Measurements from ENCODE around the gene UGT2A1. TPM values are rescaled to one million over a fixed set of nuclear protein-coding genes. Genes with fewer than 3 reads are reported as not detected.

UGT2A1 gene
- polyA plus RNA-seq, 1 experiment, result not detected

DNA sequence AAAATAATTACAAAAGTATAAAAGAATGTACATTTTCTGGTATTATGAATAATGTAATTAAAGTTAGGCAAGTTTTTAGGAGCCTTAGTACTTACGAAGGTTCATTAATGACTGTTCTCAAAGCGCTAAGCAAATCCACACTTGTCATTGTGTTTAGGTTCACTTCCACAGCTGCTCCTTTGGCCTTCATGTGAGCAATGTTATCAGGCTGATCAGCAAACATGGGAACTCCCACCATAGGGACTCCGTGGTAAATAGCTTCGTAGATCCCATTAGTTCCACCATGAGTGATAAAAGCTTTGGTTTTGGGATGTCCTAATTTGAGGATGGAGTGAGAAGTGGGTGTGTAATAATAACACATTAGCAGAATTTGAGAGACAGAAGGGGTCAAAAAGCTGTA is 58.7 kb downstream of the UGT2A1 start:
- POLR2A ChIA-PET, result no interaction called here
- no peaks in the 10 kb centered on the region for H3K9me3 ChIP-seq (ENCODE audit: control insufficient read depth, insufficient read depth, low read length)
- H3K4me3 ChIP-seq (ENCODE audit: low read depth, low read length), result no peak overlapping the region
- H3K27ac ChIP-seq (ENCODE audit: low read depth, low read length), result no peak overlapping the region
- H3K27me3 ChIP-seq (ENCODE audit: control insufficient read depth, insufficient read depth, low read length), result no peaks in the 10 kb centered on the region
- no peak for DNase-seq (ENCODE audit: low read depth, low spot score)
- CTCF ChIA-PET, result no interaction called here
- TF ChIP-seq, protein P1, sequence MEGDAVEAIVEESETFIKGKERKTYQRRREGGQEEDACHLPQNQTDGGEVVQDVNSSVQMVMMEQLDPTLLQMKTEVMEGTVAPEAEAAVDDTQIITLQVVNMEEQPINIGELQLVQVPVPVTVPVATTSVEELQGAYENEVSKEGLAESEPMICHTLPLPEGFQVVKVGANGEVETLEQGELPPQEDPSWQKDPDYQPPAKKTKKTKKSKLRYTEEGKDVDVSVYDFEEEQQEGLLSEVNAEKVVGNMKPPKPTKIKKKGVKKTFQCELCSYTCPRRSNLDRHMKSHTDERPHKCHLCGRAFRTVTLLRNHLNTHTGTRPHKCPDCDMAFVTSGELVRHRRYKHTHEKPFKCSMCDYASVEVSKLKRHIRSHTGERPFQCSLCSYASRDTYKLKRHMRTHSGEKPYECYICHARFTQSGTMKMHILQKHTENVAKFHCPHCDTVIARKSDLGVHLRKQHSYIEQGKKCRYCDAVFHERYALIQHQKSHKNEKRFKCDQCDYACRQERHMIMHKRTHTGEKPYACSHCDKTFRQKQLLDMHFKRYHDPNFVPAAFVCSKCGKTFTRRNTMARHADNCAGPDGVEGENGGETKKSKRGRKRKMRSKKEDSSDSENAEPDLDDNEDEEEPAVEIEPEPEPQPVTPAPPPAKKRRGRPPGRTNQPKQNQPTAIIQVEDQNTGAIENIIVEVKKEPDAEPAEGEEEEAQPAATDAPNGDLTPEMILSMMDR (IDR thresholded peaks at IDR 0.05; ENCODE audit: low read depth, low read length), result no peak

DNA sequence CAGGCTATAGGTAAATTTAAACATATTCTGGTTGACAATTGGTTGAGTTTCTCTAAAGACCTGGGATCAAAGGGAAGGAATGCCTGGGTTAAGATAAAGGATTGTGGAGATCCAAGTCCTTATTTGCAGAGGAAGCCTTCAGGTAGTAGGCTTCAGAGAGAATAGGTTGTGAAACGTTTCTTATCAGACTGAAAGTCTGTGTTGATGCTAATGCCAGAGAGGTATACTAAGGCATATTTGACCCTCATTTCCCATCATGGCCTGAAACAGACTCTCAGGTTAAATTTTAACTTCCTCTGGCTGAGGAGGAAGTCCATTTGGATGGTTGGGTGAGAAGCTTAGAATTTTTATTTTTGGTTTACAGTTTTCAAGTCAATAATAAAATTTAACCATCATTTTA is 61.7 kb downstream of the UGT2A1 start:
- Histone ChIP-seq H3K9me3 (ENCODE audit: control insufficient read depth, insufficient read depth, low read length) (no peaks in the 10 kb centered on the region), H3K4me3 (ENCODE audit: low read depth, low read length) (no peak overlapping the region), H3K27ac (ENCODE audit: low read depth, low read length) (no peak overlapping the region), H3K27me3 (ENCODE audit: control insufficient read depth, insufficient read depth, low read length) (no peaks in the 10 kb centered on the region)
- TF ChIP-seq, protein P1 (IDR thresholded peaks at IDR 0.05; ENCODE audit: low read depth, low read length), result no peak
- ChIA-PET POLR2A (no interaction called here), CTCF (no interaction called here)
- DNase-seq (ENCODE audit: low read depth, low spot score), result no peak

DNA sequence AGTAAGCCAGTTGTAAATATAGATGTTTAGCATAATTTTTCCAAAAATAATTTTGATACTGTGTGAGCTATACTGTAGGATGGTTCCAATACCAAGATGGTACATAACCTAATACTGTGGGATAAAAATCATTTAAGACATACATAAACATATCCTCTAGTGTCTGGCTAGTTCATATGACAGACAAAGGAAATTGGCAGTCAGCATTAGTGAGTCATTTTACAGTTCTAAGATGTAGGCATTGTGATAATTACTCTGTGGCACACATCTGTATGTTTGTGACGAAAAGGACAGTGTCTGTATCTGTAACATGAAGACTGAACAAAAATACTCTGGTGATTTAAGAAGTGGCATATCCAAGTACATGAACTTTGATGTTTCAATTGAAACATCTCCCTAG is 63.2 kb downstream of the UGT2A1 start:
- POLR2A ChIA-PET, result no interaction called here
- CTCF ChIA-PET, result no interaction called here
- Histone ChIP-seq H3K9me3 (ENCODE audit: control insufficient read depth, insufficient read depth, low read length) (no peaks in the 10 kb centered on the region), H3K4me3 (ENCODE audit: low read depth, low read length) (no peak overlapping the region), H3K27me3 (ENCODE audit: control insufficient read depth, insufficient read depth, low read length) (no peaks in the 10 kb centered on the region), H3K27ac (ENCODE audit: low read depth, low read length) (no peak overlapping the region)
- no peak for DNase-seq (ENCODE audit: low read depth, low spot score)
- TF ChIP-seq, protein P1 (IDR thresholded peaks at IDR 0.05; ENCODE audit: low read depth, low read length), result no peak

DNA sequence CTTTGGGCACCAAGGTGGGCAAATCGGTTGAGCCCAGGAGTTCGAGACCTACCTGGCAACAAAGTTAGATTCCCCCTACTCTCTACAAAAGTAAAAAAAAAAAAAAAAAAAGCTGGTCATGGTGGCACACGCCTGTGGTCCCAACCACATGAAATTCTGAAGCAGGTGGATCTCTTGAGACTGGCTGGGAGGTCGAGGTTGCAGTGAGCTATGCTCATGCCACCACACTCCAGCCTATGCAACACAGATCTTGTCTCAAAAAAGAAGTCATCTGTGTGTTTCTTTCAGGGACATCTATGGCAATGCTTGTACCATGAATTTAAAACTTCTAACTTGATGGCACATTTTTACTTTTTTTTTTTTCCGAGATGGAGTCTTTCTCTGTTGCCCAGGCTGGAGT is 68.9 kb downstream of the UGT2A1 start:
- DNase-seq (ENCODE audit: low read depth, low spot score), result no peak
- Histone ChIP-seq H3K27ac (ENCODE audit: low read depth, low read length) (no peak overlapping the region), H3K9me3 (ENCODE audit: control insufficient read depth, insufficient read depth, low read length) (no peaks in the 10 kb centered on the region), H3K27me3 (ENCODE audit: control insufficient read depth, insufficient read depth, low read length) (no peaks in the 10 kb centered on the region), H3K4me3 (ENCODE audit: low read depth, low read length) (no peak overlapping the region)
- CTCF ChIA-PET, result no interaction called here
- POLR2A ChIA-PET, result no interaction called here
- TF ChIP-seq, protein P1 (IDR thresholded peaks at IDR 0.05; ENCODE audit: low read depth, low read length), result no peak

DNA sequence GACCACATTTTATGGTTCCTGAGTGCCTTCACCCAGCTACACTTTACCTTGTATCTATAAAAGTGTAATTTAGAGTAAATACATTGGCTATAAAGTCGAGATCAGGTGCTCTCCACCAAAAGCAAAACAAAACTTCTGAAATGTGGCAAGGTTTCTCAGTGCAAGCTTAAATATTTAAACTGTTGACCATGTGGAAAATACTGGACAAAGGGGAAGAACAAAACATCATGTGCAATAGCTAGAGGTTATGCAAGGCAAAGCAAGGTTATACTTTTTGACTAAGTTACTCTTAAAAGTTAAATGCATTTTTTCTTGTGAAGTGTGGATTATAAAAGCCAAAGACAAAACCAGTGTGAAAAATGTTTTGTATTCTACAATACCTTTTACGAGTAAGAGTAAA is 69.5 kb downstream of the UGT2A1 start:
- ChIA-PET POLR2A (no interaction called here), CTCF (no interaction called here)
- H3K27ac ChIP-seq (ENCODE audit: low read depth, low read length), result no peak overlapping the region
- no peaks in the 10 kb centered on the region for H3K27me3 ChIP-seq (ENCODE audit: control insufficient read depth, insufficient read depth, low read length)
- no peaks in the 10 kb centered on the region for H3K9me3 ChIP-seq (ENCODE audit: control insufficient read depth, insufficient read depth, low read length)
- no peak for DNase-seq (ENCODE audit: low read depth, low spot score)
- TF ChIP-seq, protein P1 (IDR thresholded peaks at IDR 0.05; ENCODE audit: low read depth, low read length), result no peak
- no peak overlapping the region for H3K4me3 ChIP-seq (ENCODE audit: low read depth, low read length)
